Dedifferentiated amniotic fluid mesenchymal stem cell (primary cell): ENCODE data around the gene NDUFC2.
"Not testable (repeated sequence)": the region's sequence is repeated elsewhere in the genome, so short reads cannot be mapped to it uniquely, and the experiment has no call there.

Experiments used
- DNase-seq: peaks from one replicate; pipeline ENCODE4 v3.0.0-alpha.2; 2016; ENCODE audit errors: extremely low spot score

Gene NDUFC2

DNA sequence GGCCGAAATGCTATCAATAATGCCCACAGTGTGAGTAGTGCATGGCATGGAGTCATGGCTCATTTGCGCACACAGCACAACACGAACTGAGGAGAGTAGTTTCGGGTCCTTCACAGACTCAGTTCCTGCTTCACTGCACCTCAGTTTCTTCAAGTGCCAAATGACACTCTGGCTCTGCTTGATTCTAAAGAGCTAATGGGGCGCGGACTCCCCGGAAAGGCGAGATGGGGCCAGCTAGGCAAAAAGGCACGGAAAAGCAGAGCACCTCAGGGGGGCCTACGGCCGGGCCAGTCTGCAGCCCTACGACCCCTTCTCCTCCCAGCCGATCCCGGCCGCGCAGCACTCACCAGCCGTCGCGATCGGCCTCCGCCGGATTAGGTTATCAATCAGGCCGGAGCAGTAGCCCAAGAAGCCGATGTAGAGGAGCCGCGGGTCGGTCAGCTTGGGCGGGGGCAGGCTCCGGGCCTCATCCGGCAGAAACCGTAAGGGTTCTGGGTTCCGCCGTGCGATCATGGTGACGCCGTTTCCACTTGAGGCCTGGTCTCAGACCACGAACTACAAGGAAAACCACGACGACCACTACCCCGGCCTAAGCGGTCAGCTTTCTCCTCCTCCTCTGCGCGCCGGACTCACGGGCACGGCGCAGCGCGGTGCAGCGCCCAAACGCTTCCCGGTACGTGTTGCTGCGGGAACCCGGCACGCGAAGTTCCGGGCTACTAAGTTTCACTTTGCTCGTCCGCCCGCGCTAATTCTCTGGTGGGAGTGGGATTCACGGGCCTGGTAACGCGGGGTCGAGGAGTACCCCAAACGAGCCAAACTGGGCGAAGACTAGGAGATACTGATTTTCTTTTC is at the start of gene NDUFC2:
NDUFC2 (minus strand) TSS at position 631 of the 852 bp plus-strand sequence; CDS start at position 513, 118 bp downstream.
- peak; percentile 76 for DNase-seq

- no peak for DNase-seq
Observed at GRCh38 chr11:78127403-78127802, 47.7 kb upstream of the NDUFC2 start.

- DNase-seq = no peak
Observed at GRCh38 chr11:78112582-78113275, 33.1 kb upstream of the NDUFC2 start.

- no peak for DNase-seq
Observed at GRCh38 chr11:78111298-78111697, 31.6 kb upstream of the NDUFC2 start.

DNA sequence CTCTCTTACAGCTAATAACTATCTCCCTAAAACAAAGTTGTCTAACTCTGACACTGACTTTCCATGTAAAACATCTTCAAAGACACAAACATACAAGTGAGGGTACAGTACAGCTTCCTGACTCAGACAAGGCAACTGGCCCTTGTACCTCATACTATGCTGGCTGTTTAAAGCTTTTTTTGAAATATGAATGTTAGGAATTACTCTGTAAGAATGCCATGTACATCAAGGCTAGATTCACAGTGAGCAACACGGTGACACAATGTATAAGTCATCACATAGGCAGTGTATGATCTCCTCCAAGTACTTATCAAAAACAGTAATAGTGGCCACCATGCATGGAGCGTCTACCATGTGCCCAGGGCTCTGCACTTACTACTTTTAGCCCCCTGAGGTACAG is 31.2 kb upstream of the NDUFC2 start:
- DNase-seq = no peak

- no peak for DNase-seq
Observed at GRCh38 chr11:78110351-78110750, 30.7 kb upstream of the NDUFC2 start.

GRCh38 chr11:78109081-78110015 is 29.7 kb upstream of the NDUFC2 start:
- DNase-seq = no peak

DNA sequence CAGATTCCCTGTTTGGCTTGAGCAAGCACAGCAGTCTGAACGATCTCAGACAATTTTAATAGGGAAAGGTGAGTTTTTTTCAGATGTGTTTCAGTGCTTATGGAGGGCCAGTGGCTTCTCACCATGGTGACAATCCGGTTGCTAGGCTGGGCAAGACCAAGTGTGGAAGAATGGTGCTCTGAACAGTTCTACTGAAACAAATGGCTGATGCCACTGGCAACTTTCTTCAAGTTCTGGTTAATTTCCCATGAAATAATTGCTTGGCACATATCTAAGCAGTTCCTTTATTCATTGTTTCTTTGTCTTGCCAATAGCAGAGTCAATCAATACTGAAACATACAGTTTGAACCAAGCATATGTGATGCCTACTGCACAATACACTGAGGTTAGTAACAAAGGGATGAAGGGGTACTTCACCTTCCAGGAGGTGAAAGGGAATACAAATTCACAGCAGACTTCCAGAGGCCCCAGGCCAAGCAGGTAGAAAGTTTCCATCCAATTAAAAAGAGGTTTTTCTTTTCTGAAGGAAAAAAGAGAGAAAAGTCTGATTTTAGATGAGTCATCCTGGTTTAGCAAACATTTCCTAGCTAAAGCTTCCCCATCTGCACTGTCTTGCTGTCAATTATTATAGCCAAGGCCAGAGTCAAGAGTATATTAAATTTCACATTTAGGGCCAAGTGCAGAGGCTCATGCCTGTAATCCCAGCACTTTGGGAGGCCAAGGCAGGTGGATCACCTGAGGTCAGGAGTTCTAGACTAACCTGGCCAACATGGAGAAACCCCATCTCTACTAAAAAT is 21.2 kb upstream of the NDUFC2 start:
- DNase-seq = no peak

DNA sequence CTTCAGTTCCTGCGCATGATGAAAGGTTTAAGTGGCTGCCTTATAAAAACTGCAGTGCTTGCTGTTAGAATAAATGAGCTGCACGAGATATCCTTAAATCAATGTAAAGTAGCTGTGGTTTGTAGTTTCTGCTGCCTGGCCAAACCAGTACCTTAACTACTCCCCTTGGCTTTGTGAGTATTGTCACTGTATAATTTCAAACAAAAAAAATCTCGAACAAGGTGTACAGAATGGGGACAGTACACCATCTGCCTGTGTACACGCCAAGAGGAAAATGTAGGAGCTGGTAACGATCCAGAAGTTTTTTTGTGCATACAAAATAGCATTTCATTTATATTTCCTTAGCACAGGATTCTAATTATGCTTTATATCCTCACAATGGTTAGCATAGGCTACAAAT is 20.6 kb upstream of the NDUFC2 start:
- no peak for DNase-seq

DNA sequence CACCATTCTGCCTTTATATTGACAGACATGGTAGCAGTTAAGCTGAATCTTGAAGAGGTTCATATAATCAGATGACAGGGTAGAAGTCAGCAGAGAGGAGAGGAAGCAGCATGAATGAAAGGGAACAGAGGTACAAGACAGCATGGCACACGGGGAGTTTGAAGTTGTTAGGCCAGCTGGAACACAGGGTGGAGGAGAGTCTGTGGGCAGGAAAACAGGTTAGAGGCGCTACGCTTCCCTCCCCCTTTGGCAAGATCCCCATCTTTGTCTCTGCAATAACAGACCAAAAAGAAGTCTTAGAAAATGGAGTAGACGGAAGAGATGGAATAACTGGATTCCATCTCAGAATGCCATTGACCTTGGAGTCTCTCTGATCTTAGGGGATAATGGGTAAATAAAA is 20.0 kb upstream of the NDUFC2 start:
- no peak for DNase-seq

DNA sequence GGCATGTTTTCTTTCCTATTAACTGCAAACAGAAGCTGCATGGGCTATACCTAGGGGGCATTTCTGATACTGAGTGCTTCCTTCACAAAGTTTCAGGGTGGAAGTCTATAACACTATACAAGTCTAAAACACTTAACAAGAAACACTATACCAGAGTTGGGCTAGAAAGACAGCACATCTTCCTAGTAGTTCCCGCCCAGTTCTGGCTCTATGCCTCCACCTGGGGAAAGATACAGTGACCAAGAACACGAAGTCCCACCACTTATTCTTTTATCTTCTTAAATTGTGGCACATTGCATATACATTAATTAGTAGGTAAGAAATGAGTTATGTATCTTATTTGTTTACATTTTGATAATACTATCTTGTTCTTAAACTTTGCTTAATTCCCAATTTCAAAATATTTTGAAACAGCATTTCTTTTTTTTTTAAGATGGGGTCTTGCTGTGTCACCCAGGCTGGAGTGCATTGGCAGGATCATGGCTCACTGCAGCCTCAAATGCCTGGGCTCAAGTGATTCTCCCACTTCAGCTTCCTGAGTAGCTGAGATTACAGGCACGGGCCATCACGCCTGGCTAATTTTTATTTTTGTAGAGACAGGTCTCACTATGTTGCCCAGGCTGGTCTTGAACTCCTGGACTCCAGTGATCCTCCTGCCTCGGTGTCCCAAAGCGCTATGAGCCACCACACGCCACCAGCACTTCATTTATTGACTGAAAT is 18.2 kb upstream of the NDUFC2 start:
- no peak for DNase-seq

- DNase-seq = no peak
Observed at GRCh38 chr11:78094250-78094649, 14.6 kb upstream of the NDUFC2 start.

GRCh38 chr11:78086521-78087074 is 6.9 kb upstream of the NDUFC2 start:
- DNase-seq = not testable (repeated sequence)

GRCh38 chr11:78085972-78086371 is 6.3 kb upstream of the NDUFC2 start:
- DNase-seq = no peak

DNA sequence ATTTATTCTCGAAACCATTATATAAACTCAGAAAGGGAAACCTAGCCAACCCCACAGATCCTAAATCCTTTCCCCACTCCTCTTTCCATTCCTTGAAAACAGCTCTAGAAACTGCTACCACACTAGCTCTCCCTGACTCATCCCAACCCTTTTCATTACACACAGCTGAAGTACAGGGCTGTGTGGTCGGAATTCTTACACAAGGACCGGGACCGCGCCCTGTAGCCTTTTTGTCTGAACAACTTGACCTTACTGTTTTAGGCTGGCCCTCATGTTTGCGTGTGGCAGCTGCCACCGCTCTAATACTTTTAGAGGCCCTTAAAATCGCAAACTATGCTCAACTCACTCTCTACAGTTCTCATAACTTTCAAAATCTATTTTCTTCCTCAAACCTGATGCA is 4.8 kb upstream of the NDUFC2 start:
- not testable (repeated sequence) for DNase-seq

DNA sequence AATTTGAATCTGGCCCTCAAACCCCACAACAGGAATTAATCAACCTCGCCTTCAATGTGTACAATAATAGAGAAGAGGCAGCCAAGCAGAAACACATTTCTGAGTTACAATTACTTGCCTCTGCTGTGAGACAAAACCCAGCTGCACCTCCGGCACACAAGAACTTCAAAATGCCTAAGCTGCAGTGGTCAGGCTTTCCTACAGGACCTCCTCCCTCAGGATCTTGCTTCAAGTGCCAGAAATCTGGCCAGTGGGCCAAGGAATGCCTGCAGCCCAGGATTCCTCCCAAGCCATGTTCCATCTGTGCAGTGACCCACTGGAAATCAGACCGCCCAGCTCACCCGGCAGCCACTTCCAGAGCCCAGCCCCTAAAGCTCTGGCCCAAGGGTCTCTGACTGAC is 3.4 kb upstream of the NDUFC2 start:
- no peak for DNase-seq

DNA sequence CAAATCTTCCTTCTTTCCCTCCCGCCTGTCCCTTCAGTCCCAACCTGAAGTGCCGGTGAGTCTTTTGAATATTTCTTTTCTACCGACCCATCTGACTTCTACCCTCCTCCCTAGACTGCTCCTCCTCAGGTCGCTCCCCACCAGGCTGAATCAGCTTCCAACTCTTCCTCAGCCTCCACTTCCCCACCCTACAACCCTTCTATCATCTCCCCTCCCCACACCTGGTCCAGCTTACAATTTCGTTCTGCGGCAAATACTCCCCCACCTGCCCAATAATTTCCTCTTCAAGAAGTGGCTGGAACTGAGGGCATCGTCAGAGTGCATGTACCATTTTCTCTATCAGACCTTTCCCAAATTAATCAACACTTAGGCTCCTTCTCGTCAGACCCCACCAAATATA is 2.5 kb upstream of the NDUFC2 start:
- DNase-seq = no peak

GRCh38 chr11:78081583-78081982 is 1.9 kb upstream of the NDUFC2 start:
- no peak for DNase-seq

DNA sequence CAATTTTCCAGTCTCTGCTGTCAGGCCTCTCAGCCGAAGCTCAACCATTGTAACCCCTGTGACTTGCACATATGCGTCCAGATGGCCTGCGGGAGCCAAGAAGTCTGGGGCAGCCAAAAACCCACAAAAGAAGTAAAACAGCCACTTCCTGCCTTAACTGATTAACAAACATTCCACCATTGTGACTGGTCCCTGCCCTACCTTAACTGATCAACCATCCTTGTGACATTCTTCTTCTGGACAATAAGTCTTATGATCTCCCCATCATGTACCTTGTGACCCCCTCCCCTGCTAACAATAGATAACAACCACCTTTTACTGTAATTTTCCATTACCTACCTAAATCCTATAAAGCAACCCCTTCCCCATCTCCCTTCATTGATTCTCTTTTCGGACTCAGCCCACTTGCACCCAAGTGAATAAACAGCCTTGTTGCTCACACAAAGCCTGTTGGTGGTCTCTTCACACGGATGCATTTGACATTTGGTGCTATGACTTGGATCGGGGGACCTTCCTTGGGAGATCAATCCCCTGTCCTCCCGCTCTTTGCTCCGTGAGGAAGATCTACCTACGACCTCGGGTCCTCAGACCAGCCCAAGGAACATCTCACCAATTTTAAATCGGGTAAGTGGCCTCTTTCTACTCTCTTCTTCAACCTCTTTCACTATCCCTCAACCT is 1.3 kb upstream of the NDUFC2 start:
- no peak for DNase-seq
